ENCODE measurements around the gene UNC119.

Gene UNC119

DNA sequence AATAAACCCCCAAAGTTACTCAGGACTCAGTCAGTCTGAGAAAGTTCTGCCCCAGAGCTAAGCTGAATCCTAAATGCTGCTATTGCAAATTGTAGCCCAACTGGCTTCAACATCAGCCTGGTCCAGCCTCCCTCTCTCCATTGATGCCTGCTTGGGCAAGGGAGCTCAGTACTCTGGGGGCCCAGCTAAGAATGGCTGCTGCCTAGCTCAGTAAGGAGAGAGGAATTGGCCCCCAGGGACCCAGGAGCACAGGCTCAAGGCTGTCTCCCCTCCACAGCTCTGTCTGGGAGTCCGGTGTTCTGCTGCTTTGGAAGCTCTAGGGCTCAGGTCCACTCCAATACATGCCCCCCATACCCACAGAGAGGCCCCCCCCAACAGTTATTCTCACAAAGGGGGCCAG, 1.6 kb downstream of the UNC119 start:
- no peak overlapping the region for H3K4me3 ChIP-seq (ENCODE audit: low read length)
- no peaks in the 10 kb centered on the region for H3K27me3 ChIP-seq (ENCODE audit: insufficient read depth, low read length)
- peaks cover 6% of the 10 kb centered on the region; the same call in 1 of the 2 replicates for H3K4me1 ChIP-seq (ENCODE audit: insufficient read depth, low read length)
- H3K9ac ChIP-seq (ENCODE audit: low read depth, low read length): no peak overlapping the region
- H3K36me3 ChIP-seq (ENCODE audit: insufficient read depth, low read length): peaks cover 36% of the 10 kb centered on the region
- WGBS: 90% methylated on average over 1 of the region's 1 CpG
- H3K9me3 ChIP-seq (ENCODE audit: insufficient read depth, low read depth, low read length): no peaks in the 10 kb centered on the region
- no peak overlapping the region for H3K27ac ChIP-seq (ENCODE audit: low read depth, low read length)

DNA sequence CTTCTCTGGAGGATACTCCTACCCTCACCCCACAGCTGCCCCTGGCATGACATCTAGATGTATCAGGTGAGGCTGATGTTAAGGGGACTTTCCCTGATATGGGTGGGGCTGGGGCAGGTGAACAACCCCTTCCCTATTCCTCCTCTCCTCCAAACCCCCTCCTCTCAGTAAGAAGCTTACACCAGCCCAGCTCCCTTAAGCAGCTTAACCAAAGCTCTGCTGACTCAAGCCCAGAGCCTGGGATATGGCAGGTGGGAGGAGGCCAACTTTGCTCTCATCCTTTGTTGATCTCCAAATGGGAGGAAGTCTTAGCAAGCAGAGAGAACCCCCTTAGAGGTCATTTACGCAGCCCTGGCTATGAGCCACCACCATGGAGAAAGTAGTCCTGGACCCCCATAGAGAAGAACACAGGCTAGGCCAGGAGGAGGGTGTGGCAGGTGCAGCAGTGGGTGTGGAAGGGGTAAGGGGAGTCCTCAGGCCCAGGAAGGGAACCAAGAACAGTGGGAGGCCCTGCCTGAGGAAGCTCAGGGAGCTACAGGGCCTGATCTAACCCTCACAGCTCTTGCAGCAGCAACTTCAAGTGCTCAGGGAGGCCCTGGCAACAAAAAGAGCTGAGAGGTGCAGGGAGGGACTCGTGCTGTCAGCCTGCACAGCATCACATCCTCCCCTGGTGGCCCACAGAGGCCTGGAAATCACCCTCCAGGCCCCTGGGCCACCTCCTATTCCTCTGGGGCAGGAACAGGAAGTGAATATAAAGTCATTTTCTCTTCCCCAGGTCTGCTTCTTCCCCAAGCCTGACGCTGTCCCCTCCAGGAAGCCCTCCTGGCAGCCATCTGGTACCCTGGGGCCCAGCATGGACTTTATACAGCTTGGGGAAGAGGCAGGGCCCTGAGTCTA, 2.9 kb downstream of the UNC119 start:
- Histone ChIP-seq H3K27ac (ENCODE audit: low read depth, low read length) (no peak overlapping the region), H3K4me1 (ENCODE audit: insufficient read depth, low read length) (peaks cover 8% of the 10 kb centered on the region; the same call in 1 of the 2 replicates), H3K36me3 (ENCODE audit: insufficient read depth, low read length) (peaks cover 24% of the 10 kb centered on the region), H3K4me3 (ENCODE audit: low read length) (no peak overlapping the region), H3K27me3 (ENCODE audit: insufficient read depth, low read length) (no peaks in the 10 kb centered on the region), H3K9ac (ENCODE audit: low read depth, low read length) (no peak overlapping the region), H3K9me3 (ENCODE audit: insufficient read depth, low read depth, low read length) (no peaks in the 10 kb centered on the region)
- WGBS: 68% methylated on average over 3 of the region's 3 CpGs

- Histone ChIP-seq H3K27ac (ENCODE audit: low read depth, low read length) (no peak overlapping the region), H3K4me1 (ENCODE audit: insufficient read depth, low read length) (peaks cover 16% of the 10 kb centered on the region), H3K27me3 (ENCODE audit: insufficient read depth, low read length) (no peaks in the 10 kb centered on the region), H3K4me3 (ENCODE audit: low read length) (no peak overlapping the region), H3K9me3 (ENCODE audit: insufficient read depth, low read depth, low read length) (no peaks in the 10 kb centered on the region), H3K36me3 (ENCODE audit: insufficient read depth, low read length) (peaks cover 15% of the 10 kb centered on the region), H3K9ac (ENCODE audit: low read depth, low read length) (no peak overlapping the region)
- WGBS: 91% methylated on average over 6 of the region's 6 CpGs
These were observed 3.9 kb downstream of the UNC119 start for GRCh38 chr17:28548417-28549130.

DNA sequence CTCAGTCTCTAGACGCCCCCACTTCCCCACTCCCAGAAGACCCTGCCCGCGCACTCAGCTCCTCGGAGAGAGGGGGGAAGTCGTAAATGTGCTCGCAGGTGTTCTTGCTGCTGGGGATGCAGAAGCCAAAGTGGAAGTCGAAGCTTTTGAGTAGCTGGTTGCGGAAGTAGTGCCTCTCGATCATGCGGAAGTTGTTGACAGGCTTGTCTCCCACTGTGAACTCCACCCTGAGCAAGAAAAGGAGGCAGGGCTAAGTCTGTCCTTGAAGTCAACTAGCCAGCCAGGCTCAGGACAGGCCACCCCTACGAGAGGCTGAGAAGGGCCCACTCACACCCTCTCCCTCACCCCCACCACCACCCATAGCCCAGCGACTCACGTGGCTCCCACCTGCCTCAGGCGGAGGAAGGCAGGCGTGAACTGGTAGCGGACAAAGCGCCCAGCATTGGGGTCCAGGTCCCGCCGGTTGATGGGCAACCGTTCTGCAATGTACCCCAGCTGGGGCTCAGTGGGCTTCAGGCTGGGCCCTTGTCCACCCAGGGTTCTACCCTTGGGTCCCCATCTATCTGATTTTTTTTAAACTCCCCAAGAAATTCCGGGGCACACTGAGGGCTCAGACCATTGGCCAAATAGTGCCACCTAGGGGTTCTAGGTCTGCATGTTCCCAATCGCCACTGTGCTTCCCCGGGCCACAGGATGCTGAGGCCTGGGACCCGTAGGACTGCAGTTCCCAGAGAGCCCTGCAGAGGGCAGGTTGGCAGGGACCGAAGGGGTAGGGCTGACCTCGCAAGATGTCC, 4.6 kb downstream of the UNC119 start:
- H3K27me3 ChIP-seq (ENCODE audit: insufficient read depth, low read length): no peaks in the 10 kb centered on the region
- H3K27ac ChIP-seq (ENCODE audit: low read depth, low read length): no peak overlapping the region
- WGBS: 68% methylated on average over 26 of the region's 26 CpGs
- H3K36me3 ChIP-seq (ENCODE audit: insufficient read depth, low read length): peaks cover 12% of the 10 kb centered on the region
- H3K4me1 ChIP-seq (ENCODE audit: insufficient read depth, low read length): peaks cover 12% of the 10 kb centered on the region
- H3K9me3 ChIP-seq (ENCODE audit: insufficient read depth, low read depth, low read length): no peaks in the 10 kb centered on the region
- H3K9ac ChIP-seq (ENCODE audit: low read depth, low read length): no peak overlapping the region
- H3K4me3 ChIP-seq (ENCODE audit: low read length): no peak overlapping the region

GRCh38 chr17:28547096-28547622, 5.3 kb downstream of the UNC119 start:
- WGBS: 95% methylated on average over 13 of the region's 14 CpGs
- no peaks in the 10 kb centered on the region for H3K9me3 ChIP-seq (ENCODE audit: insufficient read depth, low read depth, low read length)
- no peak overlapping the region for H3K27ac ChIP-seq (ENCODE audit: low read depth, low read length)
- H3K36me3 ChIP-seq (ENCODE audit: insufficient read depth, low read length): peaks cover 12% of the 10 kb centered on the region
- H3K27me3 ChIP-seq (ENCODE audit: insufficient read depth, low read length): no peaks in the 10 kb centered on the region
- H3K4me1 ChIP-seq (ENCODE audit: insufficient read depth, low read length): peaks cover 10% of the 10 kb centered on the region
- no peak overlapping the region for H3K9ac ChIP-seq (ENCODE audit: low read depth, low read length)
- no peak overlapping the region for H3K4me3 ChIP-seq (ENCODE audit: low read length)

DNA sequence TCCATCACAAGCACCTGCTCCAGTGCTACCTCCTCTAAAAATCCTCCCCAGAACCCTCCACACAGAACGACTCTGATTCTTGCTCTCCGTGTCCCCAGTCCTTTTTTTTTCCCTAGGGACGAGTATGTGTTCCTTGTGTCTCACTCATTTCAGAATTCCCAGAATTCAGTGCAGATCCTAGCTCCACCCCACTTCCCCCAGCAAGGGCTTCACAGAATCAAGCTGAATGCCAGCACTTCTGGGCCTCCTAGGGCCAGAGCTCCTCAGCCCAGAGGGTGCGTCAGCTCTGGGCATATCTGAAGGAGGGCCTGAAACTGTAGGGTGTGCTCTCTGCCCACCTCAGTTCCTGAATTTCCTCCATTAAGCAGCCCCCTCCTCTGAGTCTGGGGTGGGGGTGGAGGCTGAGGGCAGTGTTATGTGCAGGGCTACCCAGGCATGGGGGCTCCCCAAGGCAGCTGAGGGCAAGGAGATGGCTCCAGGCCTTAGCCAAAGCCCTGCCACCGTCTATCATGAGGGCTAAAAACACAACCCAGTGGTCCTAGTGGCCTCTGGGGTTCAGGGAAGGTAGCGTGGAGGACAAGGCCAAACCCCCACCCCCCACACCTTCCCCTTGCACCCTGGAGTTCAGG, 6.5 kb downstream of the UNC119 start:
- Histone ChIP-seq H3K27me3 (ENCODE audit: insufficient read depth, low read length) (no peaks in the 10 kb centered on the region), H3K9me3 (ENCODE audit: insufficient read depth, low read depth, low read length) (no peaks in the 10 kb centered on the region), H3K4me3 (ENCODE audit: low read length) (no peak overlapping the region), H3K4me1 (ENCODE audit: insufficient read depth, low read length) (peaks cover 10% of the 10 kb centered on the region), H3K36me3 (ENCODE audit: insufficient read depth, low read length) (peaks cover 12% of the 10 kb centered on the region), H3K27ac (ENCODE audit: low read depth, low read length) (no peak overlapping the region), H3K9ac (ENCODE audit: low read depth, low read length) (no peak overlapping the region)
- WGBS: 81% methylated on average over 6 of the region's 6 CpGs

DNA sequence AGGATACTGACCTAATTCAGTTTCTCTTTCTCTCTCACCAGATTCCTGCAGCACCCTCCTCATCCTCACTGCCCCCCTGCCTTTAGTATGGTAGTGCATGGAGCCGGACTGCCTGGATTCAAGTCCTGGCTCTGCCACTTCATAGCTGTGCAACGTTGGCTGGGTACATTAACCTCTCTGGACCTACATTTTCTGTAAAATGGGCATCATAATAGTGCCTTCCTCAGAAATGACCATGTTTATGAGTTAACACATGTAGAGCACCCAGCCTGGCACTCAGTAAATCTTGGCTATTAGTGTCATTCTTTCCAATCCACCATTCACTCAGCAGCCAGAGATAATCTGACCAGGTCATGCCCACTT, 7.3 kb downstream of the UNC119 start:
- Histone ChIP-seq H3K27ac (ENCODE audit: low read depth, low read length) (no peak overlapping the region; the same call in 1 of the 2 replicates), H3K27me3 (ENCODE audit: insufficient read depth, low read length) (no peaks in the 10 kb centered on the region), H3K4me3 (ENCODE audit: low read length) (no peak overlapping the region), H3K9ac (ENCODE audit: low read depth, low read length) (no peak overlapping the region), H3K36me3 (ENCODE audit: insufficient read depth, low read length) (peaks cover 12% of the 10 kb centered on the region), H3K9me3 (ENCODE audit: insufficient read depth, low read depth, low read length) (no peaks in the 10 kb centered on the region), H3K4me1 (ENCODE audit: insufficient read depth, low read length) (peaks cover 10% of the 10 kb centered on the region)
- 95% methylated on average over 2 of the region's 2 CpGs for WGBS

GRCh38 chr17:28544402-28545140, 7.9 kb downstream of the UNC119 start:
- H3K27me3 ChIP-seq (ENCODE audit: insufficient read depth, low read length): no peaks in the 10 kb centered on the region
- no peak overlapping the region for H3K9ac ChIP-seq (ENCODE audit: low read depth, low read length)
- peaks cover 12% of the 10 kb centered on the region for H3K36me3 ChIP-seq (ENCODE audit: insufficient read depth, low read length)
- 72% methylated on average over 4 of the region's 4 CpGs for WGBS
- H3K4me1 ChIP-seq (ENCODE audit: insufficient read depth, low read length): peaks cover 10% of the 10 kb centered on the region
- H3K27ac ChIP-seq (ENCODE audit: low read depth, low read length): peak overlapping the region; percentile 28; the same call in 1 of the 2 replicates
- no peak overlapping the region for H3K4me3 ChIP-seq (ENCODE audit: low read length)
- H3K9me3 ChIP-seq (ENCODE audit: insufficient read depth, low read depth, low read length): no peaks in the 10 kb centered on the region

DNA sequence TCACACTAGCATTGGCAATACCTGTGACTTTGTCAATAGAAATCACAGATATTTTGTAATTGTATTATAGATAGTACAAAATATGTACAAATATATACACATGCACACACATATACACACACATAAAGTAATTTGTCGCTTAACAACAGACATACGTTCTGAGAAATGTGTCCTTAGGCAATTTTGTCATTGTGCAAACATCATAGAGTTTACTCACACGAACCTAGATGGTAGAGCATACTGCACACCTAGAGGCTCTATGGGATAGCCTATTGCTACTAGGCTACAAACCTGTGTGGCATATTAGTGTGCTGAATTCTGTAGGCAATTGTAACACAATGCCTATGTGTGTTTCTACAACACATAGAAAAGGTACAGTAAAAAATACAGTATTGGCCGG, 11.0 kb downstream of the UNC119 start:
- Histone ChIP-seq H3K27ac (ENCODE audit: low read depth, low read length) (no peak overlapping the region), H3K9ac (ENCODE audit: low read depth, low read length) (no peak overlapping the region), H3K4me1 (ENCODE audit: insufficient read depth, low read length) (peaks cover 10% of the 10 kb centered on the region), H3K27me3 (ENCODE audit: insufficient read depth, low read length) (no peaks in the 10 kb centered on the region), H3K4me3 (ENCODE audit: low read length) (no peak overlapping the region), H3K36me3 (ENCODE audit: insufficient read depth, low read length) (no peaks in the 10 kb centered on the region), H3K9me3 (ENCODE audit: insufficient read depth, low read depth, low read length) (no peaks in the 10 kb centered on the region)
- WGBS: 96% methylated on average over 4 of the region's 4 CpGs

- Histone ChIP-seq H3K27me3 (ENCODE audit: insufficient read depth, low read length) (no peaks in the 10 kb centered on the region), H3K9me3 (ENCODE audit: insufficient read depth, low read depth, low read length) (no peaks in the 10 kb centered on the region), H3K27ac (ENCODE audit: low read depth, low read length) (no peak overlapping the region), H3K4me3 (ENCODE audit: low read length) (no peak overlapping the region), H3K4me1 (ENCODE audit: insufficient read depth, low read length) (peaks cover 10% of the 10 kb centered on the region), H3K9ac (ENCODE audit: low read depth, low read length) (no peak overlapping the region), H3K36me3 (ENCODE audit: insufficient read depth, low read length) (no peaks in the 10 kb centered on the region)
- 89% methylated on average over 4 of the region's 4 CpGs for WGBS
These were observed 12.2 kb downstream of the UNC119 start for GRCh38 chr17:28540231-28540630.

Data from HUES64 (cell line).